Smooth muscle cell (in vitro differentiated cells): ENCODE measurements around the gene SUSD4. TPM values are rescaled to one million over a fixed set of nuclear protein-coding genes. Genes with fewer than 3 reads are reported as not detected.
A peak's percentile ranks its signal among the peaks of the same experiment; 100 is the strongest.

Experiments used
- DNase-seq: peaks from one replicate; lab custom pipeline; 2025; ENCODE audit not compliant: unreplicated experiment; lab: John Stamatoyannopoulos, UW
- H2AFZ ChIP-seq: fragments of 200-600 bp; sonication (generic); 2 replicates; pipeline ENCODE4 v1.6.0; 2016; ENCODE audit warnings: antibody characterized with exemption, low read depth, mild to moderate bottlenecking
- H3F3A ChIP-seq: fragments of 200-600 bp; sonication (generic); 2 replicates; pipeline ENCODE4 v1.6.0; 2017; ENCODE audit warnings: antibody characterized with exemption, low read depth
- H3K27ac ChIP-seq: fragments of 200-600 bp; sonication (generic); 2 replicates; pipeline ENCODE4 v1.5.1; 2016; ENCODE audit warnings: low read depth, mild to moderate bottlenecking
- H3K27me3 ChIP-seq: fragments of 200-600 bp; sonication (generic); 2 replicates; pipeline ENCODE4 v1.6.1; 2016; ENCODE audit warnings: low read depth, mild to moderate bottlenecking
- H3K36me3 ChIP-seq: fragments of 200-600 bp; sonication (generic); 2 replicates; pipeline ENCODE4 v1.5.1; 2016; ENCODE audit warnings: low read depth
- H3K4me1 ChIP-seq: fragments of 200-600 bp; sonication (generic); 2 replicates; pipeline ENCODE4 v1.5.1; 2016; ENCODE audit warnings: low read depth
- H3K4me2 ChIP-seq: fragments of 200-600 bp; sonication (generic); 2 replicates; pipeline ENCODE4 v1.6.0; 2016; ENCODE audit warnings: mild to moderate bottlenecking
- H3K4me3 ChIP-seq: fragments of 200-600 bp; sonication (generic); 2 replicates; pipeline ENCODE4 v1.5.1; 2016; ENCODE audit warnings: mild to moderate bottlenecking
- H3K79me2 ChIP-seq: fragments of 200-600 bp; sonication (generic); 2 replicates; pipeline ENCODE4 v1.6.0; 2016; ENCODE audit warnings: low read depth, mild to moderate bottlenecking
- H3K9ac ChIP-seq: fragments of 200-600 bp; sonication (generic); 2 replicates; pipeline ENCODE4 v1.6.0; 2016; ENCODE audit warnings: low read depth
- H3K9me3 ChIP-seq: fragments of 200-600 bp; sonication (generic); replicated peaks from 2 replicates; pipeline ENCODE4 v1.5.1; 2016; ENCODE audit warnings: low read depth
- H4K20me1 ChIP-seq: fragments of 200-600 bp; sonication (generic); 2 replicates; pipeline ENCODE4 v1.6.0; 2016; ENCODE audit warnings: low read depth
- WGBS: methylation state at CpG from one replicate; pipeline ENCODE4 v1.1.7; 2016; ENCODE audit warnings: low lambda C conversion rate; 5-methylcytosine and 5-hydroxymethylcytosine counted together
- polyA plus RNA-seq: library from polyadenylated mRNA; unstranded; fragments of >200 nt; fragmentation: Nextera tagmentation; extraction: Ambion mirVana; gene quantifications from 2 replicates; pipeline ENCODE4 v1.2.1, GENCODE V29; 2016
- total RNA-seq: library from RNA; depleted of rRNA; stranded (reverse); fragments of >200 nt; gene quantifications from 2 replicates; pipeline ENCODE4 v1.2.3, GENCODE V29; 2014
- TF ChIP-seq, protein P1 (sequence below): fragments of 200-600 bp; sonication (generic); IDR thresholded peaks from 2 replicates; pipeline ENCODE4 v1.5.1; 2017; ENCODE audit warnings: borderline replicate concordance, mild to moderate bottlenecking, antibody characterized with exemption; ENCODE audit not compliant: insufficient read depth, poor library complexity, severe bottlenecking

Gene SUSD4
- total and polyA plus RNA-seq, 2 experiments from 2014 or later = 4.5 to 5.1 TPM

DNA sequence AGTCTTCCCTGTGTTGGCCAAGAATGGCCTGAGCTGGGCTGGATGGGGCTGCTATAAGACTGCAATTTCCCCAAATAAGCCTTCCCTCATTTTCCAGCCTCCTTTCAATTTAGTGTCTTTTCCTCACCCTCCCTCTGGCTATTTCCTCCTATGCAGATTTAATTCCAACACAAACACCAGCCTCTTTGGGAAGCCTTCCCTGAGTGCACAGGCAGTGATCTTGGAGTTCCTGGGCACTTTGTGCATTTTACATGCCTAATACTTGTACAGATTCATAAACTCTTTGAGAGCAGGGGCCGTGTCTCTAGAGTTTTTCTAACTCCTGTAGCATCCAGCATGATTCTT, 129.8 kb downstream of the SUSD4 start:
- no peaks in the 10 kb centered on the region for H4K20me1 ChIP-seq
- peak overlapping the region; percentile 21 for H2AFZ ChIP-seq
- H3K4me1 ChIP-seq = peaks cover 31% of the 10 kb centered on the region
- 81% methylated on average over 1 of the region's 1 CpG for WGBS
- H3K27ac ChIP-seq = peak overlapping the region; percentile 84
- H3K9ac ChIP-seq = peak overlapping the region; percentile 49
- H3K27me3 ChIP-seq = no peaks in the 10 kb centered on the region
- H3K4me2 ChIP-seq = peak overlapping the region; percentile 47
- H3K79me2 ChIP-seq = no peaks in the 10 kb centered on the region
- no peaks in the 10 kb centered on the region for H3K36me3 ChIP-seq
- DNase-seq = no peak
- H3F3A ChIP-seq = peaks cover 7% of the 10 kb centered on the region
- H3K4me3 ChIP-seq = no peak overlapping the region
- TF ChIP-seq, protein P1, sequence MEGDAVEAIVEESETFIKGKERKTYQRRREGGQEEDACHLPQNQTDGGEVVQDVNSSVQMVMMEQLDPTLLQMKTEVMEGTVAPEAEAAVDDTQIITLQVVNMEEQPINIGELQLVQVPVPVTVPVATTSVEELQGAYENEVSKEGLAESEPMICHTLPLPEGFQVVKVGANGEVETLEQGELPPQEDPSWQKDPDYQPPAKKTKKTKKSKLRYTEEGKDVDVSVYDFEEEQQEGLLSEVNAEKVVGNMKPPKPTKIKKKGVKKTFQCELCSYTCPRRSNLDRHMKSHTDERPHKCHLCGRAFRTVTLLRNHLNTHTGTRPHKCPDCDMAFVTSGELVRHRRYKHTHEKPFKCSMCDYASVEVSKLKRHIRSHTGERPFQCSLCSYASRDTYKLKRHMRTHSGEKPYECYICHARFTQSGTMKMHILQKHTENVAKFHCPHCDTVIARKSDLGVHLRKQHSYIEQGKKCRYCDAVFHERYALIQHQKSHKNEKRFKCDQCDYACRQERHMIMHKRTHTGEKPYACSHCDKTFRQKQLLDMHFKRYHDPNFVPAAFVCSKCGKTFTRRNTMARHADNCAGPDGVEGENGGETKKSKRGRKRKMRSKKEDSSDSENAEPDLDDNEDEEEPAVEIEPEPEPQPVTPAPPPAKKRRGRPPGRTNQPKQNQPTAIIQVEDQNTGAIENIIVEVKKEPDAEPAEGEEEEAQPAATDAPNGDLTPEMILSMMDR = no peak
- H3K9me3 ChIP-seq = peaks cover 6% of the 10 kb centered on the region

DNA sequence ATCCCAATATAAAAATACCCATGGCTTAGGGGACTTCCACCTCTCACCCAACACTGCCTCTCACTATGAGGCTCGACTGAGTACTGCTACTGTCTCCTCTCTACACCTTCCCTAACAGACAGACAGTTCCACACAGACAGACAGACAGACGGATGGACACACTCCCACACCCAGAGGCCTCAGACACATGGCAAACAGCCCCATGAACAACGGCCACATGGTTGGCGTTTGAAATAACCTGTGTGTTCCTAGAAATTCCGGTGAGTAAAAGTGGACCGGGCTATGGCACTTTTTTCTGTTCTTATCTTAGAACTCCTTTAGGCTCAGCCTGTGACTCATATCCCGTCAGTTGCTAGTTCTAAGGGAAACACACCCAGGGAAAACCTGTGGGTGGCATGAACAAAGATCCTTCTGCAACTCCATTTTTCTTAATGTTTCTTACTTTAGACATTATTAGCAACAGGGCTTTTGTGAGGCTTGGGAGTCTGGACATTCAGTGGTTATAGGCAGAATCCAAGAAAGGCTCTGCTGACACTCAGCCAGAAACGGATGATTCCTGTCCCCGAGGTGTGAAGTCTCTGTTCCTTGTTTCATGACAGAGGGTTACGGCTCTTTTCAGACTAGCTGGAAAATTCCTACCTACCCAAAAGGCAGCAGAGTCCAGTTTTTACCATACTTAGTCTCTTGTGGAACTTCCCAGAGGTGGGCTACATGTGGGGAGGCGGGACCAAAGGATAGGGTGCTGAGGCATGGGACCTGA, 130.4 kb downstream of the SUSD4 start:
- Histone ChIP-seq H3F3A (peaks cover 7% of the 10 kb centered on the region), H3K36me3 (no peaks in the 10 kb centered on the region), H4K20me1 (no peaks in the 10 kb centered on the region), H3K9me3 (peaks cover 6% of the 10 kb centered on the region), H3K27ac (peak overlapping the region; percentile 84), H3K9ac (peak overlapping the region; percentile 49), H3K4me1 (peaks cover 31% of the 10 kb centered on the region), H3K79me2 (no peaks in the 10 kb centered on the region), H3K4me3 (no peak overlapping the region), H2AFZ (peak overlapping the region; percentile 21), H3K27me3 (no peaks in the 10 kb centered on the region), H3K4me2 (peak overlapping the region; percentile 47)
- TF ChIP-seq, protein P1 = no peak
- 17% methylated on average over 11 of the region's 11 CpGs for WGBS
- DNase-seq = no peak

DNA sequence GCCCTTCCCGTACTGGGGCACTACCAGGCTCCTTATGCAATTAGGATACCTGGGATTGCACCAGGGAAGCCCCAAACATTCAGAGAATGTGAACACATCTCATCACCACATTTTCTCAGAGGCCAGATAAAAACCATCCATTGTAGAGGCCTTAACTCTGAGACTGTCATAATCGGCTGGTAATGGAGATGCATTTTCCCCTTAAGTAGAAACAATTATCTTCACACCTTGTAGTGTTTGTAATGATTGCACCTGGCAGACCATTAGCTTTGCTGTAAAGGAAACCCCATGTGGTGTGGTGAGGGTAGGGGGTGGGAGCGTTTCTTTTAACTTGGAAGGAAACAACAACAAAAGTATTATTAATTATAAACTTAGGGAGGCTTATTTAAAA, 131.0 kb downstream of the SUSD4 start:
- TF ChIP-seq, protein P1 = no peak
- Histone ChIP-seq H3K27ac (peak overlapping the region; percentile 84), H3K9me3 (peaks cover 4% of the 10 kb centered on the region), H3K4me3 (no peak overlapping the region), H3K79me2 (no peaks in the 10 kb centered on the region), H4K20me1 (no peaks in the 10 kb centered on the region), H3F3A (peaks cover 7% of the 10 kb centered on the region), H3K4me2 (peak overlapping the region; percentile 47), H3K36me3 (no peaks in the 10 kb centered on the region), H2AFZ (no peak overlapping the region), H3K4me1 (peaks cover 31% of the 10 kb centered on the region), H3K9ac (peak overlapping the region; percentile 36), H3K27me3 (no peaks in the 10 kb centered on the region)
- DNase-seq = no peak
- WGBS = 68% methylated on average over 3 of the region's 3 CpGs

DNA sequence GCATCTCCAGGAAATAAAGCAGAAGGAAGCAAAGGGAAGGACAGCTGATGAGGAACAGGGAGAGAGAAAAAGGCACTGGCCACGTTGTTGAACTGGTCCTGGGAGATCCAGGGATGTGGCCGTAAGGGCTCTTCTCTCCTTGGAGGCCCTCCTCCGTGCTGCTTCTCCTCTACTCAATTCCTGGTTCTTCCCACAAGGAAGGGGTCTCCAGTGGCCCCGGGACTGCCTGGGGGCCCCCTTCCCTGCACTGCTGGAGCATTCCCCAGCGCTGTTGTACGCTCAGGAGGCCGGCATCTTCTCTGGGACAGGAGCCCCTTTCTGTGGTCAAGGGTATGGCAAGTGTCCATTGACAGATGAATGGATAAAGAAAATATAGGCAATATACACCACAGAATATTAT, 132.4 kb downstream of the SUSD4 start:
- 91% methylated on average over 7 of the region's 7 CpGs for WGBS
- H2AFZ ChIP-seq = no peak overlapping the region

More for the DNA sequence above, 132.4 kb downstream of the SUSD4 start:
- no peak overlapping the region for H3K4me2 ChIP-seq
- peak overlapping the region; percentile 26 for H3K9ac ChIP-seq
- H3K4me3 ChIP-seq = no peak overlapping the region
- DNase-seq = no peak
- no peaks in the 10 kb centered on the region for H3K9me3 ChIP-seq
- peaks cover 31% of the 10 kb centered on the region for H3K4me1 ChIP-seq
- no peaks in the 10 kb centered on the region for H3K36me3 ChIP-seq
- TF ChIP-seq, protein P1 = no peak
- no peaks in the 10 kb centered on the region for H4K20me1 ChIP-seq
- no peaks in the 10 kb centered on the region for H3K79me2 ChIP-seq
- H3F3A ChIP-seq = peaks cover 7% of the 10 kb centered on the region
- H3K27ac ChIP-seq = peak overlapping the region; percentile 99
- no peaks in the 10 kb centered on the region for H3K27me3 ChIP-seq
